ENCODE data around the gene RRP1B.

Gene RRP1B

GRCh38 chr21:43736224-43736883, 77.0 kb downstream of the RRP1B start:
- peaks cover 24% of the 10 kb centered on the region for H3K36me3 ChIP-seq (ENCODE audit: control insufficient read depth, insufficient read depth, low read length)
- peaks cover 20% of the 10 kb centered on the region for H3K4me1 ChIP-seq (ENCODE audit: control insufficient read depth, insufficient read depth, low read length, poor library complexity, severe bottlenecking)
- no peak overlapping the region for H3K4me3 ChIP-seq (ENCODE audit: extremely low read depth, insufficient read depth, low read length, poor library complexity, severe bottlenecking)
- no peak overlapping the region for H3K27ac ChIP-seq (ENCODE audit: low read depth, low read length, severe bottlenecking)
- 90 to 97% methylated on average over 17 to 22 of the region's 25 CpGs for WGBS, 2 experiments (ENCODE audit: insufficient coverage in 2 of 2)
- H3K9me3 ChIP-seq (ENCODE audit: control insufficient read depth, low read length): no peaks in the 10 kb centered on the region

GRCh38 chr21:43737158-43737950, 78.0 kb downstream of the RRP1B start:
- Histone ChIP-seq H3K4me1 (ENCODE audit: control insufficient read depth, insufficient read depth, low read length, poor library complexity, severe bottlenecking) (peaks cover 20% of the 10 kb centered on the region), H3K27ac (ENCODE audit: low read depth, low read length, severe bottlenecking) (no peak overlapping the region), H3K36me3 (ENCODE audit: control insufficient read depth, insufficient read depth, low read length) (peaks cover 17% of the 10 kb centered on the region), H3K9me3 (ENCODE audit: control insufficient read depth, low read length) (no peaks in the 10 kb centered on the region), H3K4me3 (ENCODE audit: extremely low read depth, insufficient read depth, low read length, poor library complexity, severe bottlenecking) (no peak overlapping the region)
- 95% methylated on average over 30 to 35 of the region's 35 CpGs for WGBS, 2 experiments (ENCODE audit: insufficient coverage in 2 of 2)

- no peaks in the 10 kb centered on the region for H3K9me3 ChIP-seq (ENCODE audit: control insufficient read depth, low read length)
- 85% methylated on average over 22 to 25 of the region's 25 CpGs for WGBS, 2 experiments (ENCODE audit: insufficient coverage in 2 of 2)
- H3K36me3 ChIP-seq (ENCODE audit: control insufficient read depth, insufficient read depth, low read length): peaks cover 30% of the 10 kb centered on the region
- H3K4me1 ChIP-seq (ENCODE audit: control insufficient read depth, insufficient read depth, low read length, poor library complexity, severe bottlenecking): peaks cover 8% of the 10 kb centered on the region
- H3K27ac ChIP-seq (ENCODE audit: low read depth, low read length, severe bottlenecking): no peak overlapping the region
- H3K4me3 ChIP-seq (ENCODE audit: extremely low read depth, insufficient read depth, low read length, poor library complexity, severe bottlenecking): no peak overlapping the region
These were observed 80.5 kb downstream of the RRP1B start for GRCh38 chr21:43739621-43740435.

- WGBS, 2 experiments (ENCODE audit: insufficient coverage in 2 of 2): 40 to 47% methylated on average over 18 to 20 of the region's 25 CpGs
- H3K4me3 ChIP-seq (ENCODE audit: extremely low read depth, insufficient read depth, low read length, poor library complexity, severe bottlenecking): no peak overlapping the region
- H3K36me3 ChIP-seq (ENCODE audit: control insufficient read depth, insufficient read depth, low read length): peaks cover 30% of the 10 kb centered on the region
- no peaks in the 10 kb centered on the region for H3K9me3 ChIP-seq (ENCODE audit: control insufficient read depth, low read length)
- peak overlapping the region; percentile 59 for H3K27ac ChIP-seq (ENCODE audit: low read depth, low read length, severe bottlenecking)
- H3K4me1 ChIP-seq (ENCODE audit: control insufficient read depth, insufficient read depth, low read length, poor library complexity, severe bottlenecking): peaks cover under 1% of the 10 kb centered on the region
These were observed 81.3 kb downstream of the RRP1B start for GRCh38 chr21:43740497-43741156.

- Histone ChIP-seq H3K4me3 (ENCODE audit: extremely low read depth, insufficient read depth, low read length, poor library complexity, severe bottlenecking) (no peak overlapping the region), H3K9me3 (ENCODE audit: control insufficient read depth, low read length) (no peaks in the 10 kb centered on the region), H3K36me3 (ENCODE audit: control insufficient read depth, insufficient read depth, low read length) (peaks cover 25% of the 10 kb centered on the region), H3K4me1 (ENCODE audit: control insufficient read depth, insufficient read depth, low read length, poor library complexity, severe bottlenecking) (no peaks in the 10 kb centered on the region), H3K27ac (ENCODE audit: low read depth, low read length, severe bottlenecking) (no peak overlapping the region)
- WGBS, 2 experiments (ENCODE audit: insufficient coverage in 2 of 2): 71 to 89% methylated on average over 18 to 22 of the region's 28 CpGs
These were observed 82.2 kb downstream of the RRP1B start for GRCh38 chr21:43741423-43742096.

GRCh38 chr21:43743947-43744346, 84.6 kb downstream of the RRP1B start:
- peaks cover 36% of the 10 kb centered on the region for H3K36me3 ChIP-seq (ENCODE audit: control insufficient read depth, insufficient read depth, low read length)
- H3K27ac ChIP-seq (ENCODE audit: low read depth, low read length, severe bottlenecking): no peak overlapping the region
- no peak overlapping the region for H3K4me3 ChIP-seq (ENCODE audit: extremely low read depth, insufficient read depth, low read length, poor library complexity, severe bottlenecking)
- no peaks in the 10 kb centered on the region for H3K4me1 ChIP-seq (ENCODE audit: control insufficient read depth, insufficient read depth, low read length, poor library complexity, severe bottlenecking)
- WGBS, 2 experiments (ENCODE audit: insufficient coverage in 2 of 2): 97 to 99% methylated on average over 7 to 8 of the region's 8 CpGs
- H3K9me3 ChIP-seq (ENCODE audit: control insufficient read depth, low read length): no peaks in the 10 kb centered on the region

- Histone ChIP-seq H3K4me1 (ENCODE audit: control insufficient read depth, insufficient read depth, low read length, poor library complexity, severe bottlenecking) (no peaks in the 10 kb centered on the region), H3K9me3 (ENCODE audit: control insufficient read depth, low read length) (no peaks in the 10 kb centered on the region), H3K27ac (ENCODE audit: low read depth, low read length, severe bottlenecking) (no peak overlapping the region), H3K36me3 (ENCODE audit: control insufficient read depth, insufficient read depth, low read length) (peaks cover 37% of the 10 kb centered on the region), H3K4me3 (ENCODE audit: extremely low read depth, insufficient read depth, low read length, poor library complexity, severe bottlenecking) (no peak overlapping the region)
- 96 to 97% methylated on average over 18 of the region's 18 CpGs for WGBS, 2 experiments (ENCODE audit: insufficient coverage in 2 of 2)
These were observed 85.4 kb downstream of the RRP1B start for GRCh38 chr21:43744725-43745124.
